Urothelium cell line (cell line): ENCODE data around the gene NCAM1.

Experiments
- DNase-seq: peaks from one replicate; pipeline ENCODE4 v3.0.0; 2011; ENCODE audit warnings: low spot score, mixed read lengths
- FAIRE-seq: peaks from 2 replicates; lab custom pipeline; 2011; peaks lifted over from hg19 to GRCh38; lab: Jason Lieb, UNC

Gene NCAM1

GRCh38 chr11:113271551-113272245, 310.5 kb downstream of the NCAM1 start:
- no peak for DNase-seq
- FAIRE-seq = no peak

GRCh38 chr11:113272281-113272680, 311.1 kb downstream of the NCAM1 start:
- DNase-seq (no peak), FAIRE-seq (no peak)

GRCh38 chr11:113272927-113273615, 311.9 kb downstream of the NCAM1 start:
- DNase-seq (no peak), FAIRE-seq (no peak)

- FAIRE-seq (no peak), DNase-seq (no peak)
Observed at GRCh38 chr11:113273720-113274119, 312.5 kb downstream of the NCAM1 start.

GRCh38 chr11:113274713-113275582, 313.7 kb downstream of the NCAM1 start:
- DNase-seq = peak; percentile 32
- no peak for FAIRE-seq

- no peak for DNase-seq
- no peak for FAIRE-seq
Observed at GRCh38 chr11:113275602-113276001, 314.4 kb downstream of the NCAM1 start.

GRCh38 chr11:113276466-113276865, 315.2 kb downstream of the NCAM1 start:
- FAIRE-seq (no peak), DNase-seq (no peak)

- no peak for DNase-seq
- no peak for FAIRE-seq
Observed at GRCh38 chr11:113277907-113278306, 316.7 kb downstream of the NCAM1 start.

GRCh38 chr11:113278481-113278880, 317.3 kb downstream of the NCAM1 start:
- DNase-seq (no peak), FAIRE-seq (no peak)

GRCh38 chr11:113278925-113279324, 317.7 kb downstream of the NCAM1 start:
- DNase-seq = no peak
- FAIRE-seq = no peak

- no peak for FAIRE-seq
- no peak for DNase-seq
Observed at GRCh38 chr11:113279591-113279990, 318.4 kb downstream of the NCAM1 start.

- DNase-seq (no peak), FAIRE-seq (no peak)
Observed at GRCh38 chr11:113281052-113281725, 320.0 kb downstream of the NCAM1 start.

GRCh38 chr11:113282898-113283437, 321.7 kb downstream of the NCAM1 start:
- FAIRE-seq (no peak), DNase-seq (no peak)

GRCh38 chr11:113283881-113284280, 322.7 kb downstream of the NCAM1 start:
- DNase-seq (no peak), FAIRE-seq (no peak)

- FAIRE-seq = peak; percentile 55
Observed at GRCh38 chr11:113286009-113286408, 324.8 kb downstream of the NCAM1 start.

GRCh38 chr11:113286509-113287497, 325.6 kb downstream of the NCAM1 start:
- DNase-seq (peak; percentile 62), FAIRE-seq (peak; percentile 68)

More at GRCh38 chr11:113286009-113286408, 324.8 kb downstream of the NCAM1 start:
- no peak for DNase-seq

GRCh38 chr11:113287801-113288200, 326.6 kb downstream of the NCAM1 start:
- no peak for DNase-seq
- FAIRE-seq = no peak

- no peak for FAIRE-seq
- no peak for DNase-seq
Observed at GRCh38 chr11:113288286-113288863, 327.2 kb downstream of the NCAM1 start.
